D341Med (cell line): ENCODE results near the gene MTF2.
A peak's percentile ranks its signal among the peaks of the same experiment; 100 is the strongest.
"Not testable (repeated sequence)": the region's sequence is repeated elsewhere in the genome, so short reads cannot be mapped to it uniquely, and the experiment has no call there.

Experiments
- DNase-seq: peaks from one replicate; pipeline ENCODE4 v3.0.0; 2012; ENCODE audit warnings: low spot score

Gene MTF2

DNA sequence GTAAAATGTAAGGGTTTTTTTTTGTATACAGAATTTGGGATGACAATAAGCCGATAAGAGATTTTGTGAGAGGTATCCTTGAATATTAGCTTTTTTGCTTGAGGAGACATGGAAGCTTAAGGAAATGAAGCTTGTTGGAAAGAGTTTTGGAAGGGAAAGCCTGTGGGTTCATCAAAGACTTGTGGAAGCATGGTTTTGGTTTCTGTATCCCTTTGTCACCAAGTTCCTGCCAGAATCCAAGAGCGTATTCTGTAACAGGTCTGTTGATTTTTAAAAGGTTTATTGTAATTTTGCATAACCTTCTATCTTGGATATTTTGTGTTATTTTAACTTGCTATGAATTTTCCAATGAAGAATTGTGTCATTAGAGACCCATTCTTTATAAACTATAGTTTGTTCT is 63.1 kb downstream of the MTF2 start:
- DNase-seq = no peak

DNA sequence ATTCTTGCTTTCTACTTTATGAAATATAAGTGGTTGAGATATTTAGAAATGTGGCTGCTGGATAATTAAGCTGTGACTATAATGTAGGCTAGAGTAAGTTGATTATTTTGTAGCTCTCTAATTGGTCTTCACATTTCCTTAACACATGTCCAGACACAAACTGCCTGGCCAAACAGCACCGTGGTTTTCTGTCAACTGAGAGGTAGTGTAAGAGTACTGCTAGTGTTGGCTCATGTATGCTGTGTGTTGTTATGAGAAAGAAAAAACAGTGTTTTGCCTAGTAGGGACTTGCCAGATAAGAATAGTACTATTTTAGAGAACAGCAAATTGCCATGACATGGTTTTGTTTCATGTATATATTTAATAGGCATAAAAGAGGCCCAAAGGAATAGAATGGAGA is 64.1 kb downstream of the MTF2 start:
- DNase-seq = no peak

DNA sequence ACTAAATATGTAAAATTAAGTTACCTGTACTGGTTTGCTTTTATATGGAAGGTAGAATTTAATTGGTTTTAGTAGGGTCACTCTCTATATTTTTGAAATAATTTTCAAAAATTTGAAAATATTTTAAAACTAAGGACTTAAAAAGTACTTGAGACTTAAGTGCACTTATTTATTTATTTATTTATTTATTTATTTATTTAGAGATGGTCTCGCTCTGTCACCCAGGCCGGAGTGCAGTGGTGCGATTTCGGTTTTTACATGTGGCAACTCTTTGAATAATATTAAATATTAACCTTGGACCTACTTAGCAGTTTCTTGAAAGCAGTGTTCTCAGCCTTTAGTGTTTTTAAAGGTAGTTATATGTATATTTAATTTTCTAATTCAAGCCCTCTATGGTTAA is 64.7 kb downstream of the MTF2 start:
- no peak for DNase-seq

DNA sequence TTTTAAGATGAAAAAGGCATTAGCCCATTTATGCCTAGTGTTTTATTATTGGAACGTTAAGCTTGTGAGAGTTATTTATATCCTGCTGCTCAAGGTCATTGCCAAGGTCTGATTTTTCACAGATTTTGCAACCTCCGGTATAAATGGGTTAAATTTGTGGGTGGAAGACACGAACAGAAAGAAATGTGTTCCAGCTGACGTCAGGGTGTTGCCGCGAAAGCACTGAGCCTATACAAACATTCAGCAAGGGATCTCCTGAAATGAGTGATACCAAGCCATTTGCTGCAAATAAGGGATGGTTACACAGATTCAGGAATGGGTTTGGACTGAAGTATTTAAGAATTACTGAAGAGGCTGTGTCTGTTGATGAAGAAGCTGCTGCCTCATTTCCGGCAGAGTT is 68.9 kb downstream of the MTF2 start:
- DNase-seq = no peak

DNA sequence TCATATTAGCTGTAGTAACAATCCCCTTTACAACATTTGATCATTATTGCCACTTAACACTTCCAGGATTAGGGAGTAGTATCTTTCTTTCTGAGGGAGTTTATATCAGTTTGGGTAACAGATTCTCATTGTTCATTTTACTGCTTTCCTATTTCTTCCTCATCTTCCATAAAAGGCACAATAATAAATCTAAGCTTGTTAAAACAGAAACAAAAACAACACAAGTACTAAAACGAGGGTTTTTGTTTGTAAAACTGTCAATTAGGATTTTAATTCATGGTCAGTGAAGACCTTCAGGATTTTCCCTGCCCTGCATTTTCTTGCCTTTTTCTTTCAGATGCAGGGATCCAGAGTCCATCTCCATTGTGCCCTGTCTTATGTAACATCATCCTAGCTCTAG is 71.6 kb downstream of the MTF2 start:
- no peak for DNase-seq

DNA sequence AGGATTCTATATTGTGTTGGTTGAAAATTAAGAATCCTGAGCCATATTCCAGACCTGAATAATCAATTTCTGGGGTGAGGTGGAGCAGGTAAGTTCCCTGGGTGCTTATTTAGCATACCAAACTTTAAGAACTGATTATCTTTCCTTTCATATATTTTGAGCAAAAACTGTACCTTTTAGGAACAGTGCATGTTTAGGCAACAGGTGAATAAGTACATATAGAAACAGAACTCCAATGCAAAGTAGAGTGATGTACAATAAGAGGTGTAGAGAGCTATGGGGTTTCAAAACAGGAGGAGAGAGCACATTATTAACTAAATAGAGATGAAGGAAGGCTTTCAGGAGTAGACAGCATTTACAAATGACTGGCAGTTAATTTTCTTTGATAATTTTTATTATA is 72.4 kb downstream of the MTF2 start:
- no peak for DNase-seq

DNA sequence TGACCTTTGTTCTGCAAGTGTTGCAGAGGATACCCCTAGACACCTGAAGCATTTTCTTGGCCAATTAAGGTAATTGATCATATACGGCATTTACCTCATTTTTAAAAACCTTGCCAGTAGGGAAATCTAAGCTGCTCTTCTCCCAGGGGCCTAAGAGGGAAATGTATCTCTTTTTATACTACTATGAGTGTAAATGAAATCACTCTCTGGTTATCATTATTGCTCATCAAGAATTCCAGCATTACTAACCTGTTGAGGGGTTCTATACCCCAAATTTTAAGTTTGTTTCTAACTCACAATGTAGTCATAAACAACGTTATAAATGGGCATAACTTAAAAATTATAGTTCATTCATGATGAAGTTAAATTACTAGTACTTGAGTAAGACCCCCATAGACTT is 73.8 kb downstream of the MTF2 start:
- no peak for DNase-seq

DNA sequence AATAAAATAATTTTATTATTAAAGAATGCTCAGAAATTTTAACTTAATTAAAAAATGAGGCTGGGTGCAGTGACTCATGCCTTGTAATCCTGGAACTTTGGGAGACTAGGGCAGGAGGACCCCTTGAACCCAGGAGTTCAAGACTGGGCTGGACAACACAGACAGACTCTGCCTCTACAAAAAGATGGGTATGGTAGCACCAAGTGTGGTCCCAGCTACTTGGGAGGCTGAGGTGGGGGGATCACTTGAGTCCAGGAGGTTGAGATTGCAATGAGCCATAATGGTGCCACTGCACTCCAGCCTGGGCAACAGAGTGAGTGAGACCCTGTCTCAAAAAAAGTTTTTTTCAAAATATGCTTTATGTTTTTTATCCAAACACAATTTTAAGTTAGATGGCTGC is 75.8 kb downstream of the MTF2 start:
- DNase-seq = no peak

DNA sequence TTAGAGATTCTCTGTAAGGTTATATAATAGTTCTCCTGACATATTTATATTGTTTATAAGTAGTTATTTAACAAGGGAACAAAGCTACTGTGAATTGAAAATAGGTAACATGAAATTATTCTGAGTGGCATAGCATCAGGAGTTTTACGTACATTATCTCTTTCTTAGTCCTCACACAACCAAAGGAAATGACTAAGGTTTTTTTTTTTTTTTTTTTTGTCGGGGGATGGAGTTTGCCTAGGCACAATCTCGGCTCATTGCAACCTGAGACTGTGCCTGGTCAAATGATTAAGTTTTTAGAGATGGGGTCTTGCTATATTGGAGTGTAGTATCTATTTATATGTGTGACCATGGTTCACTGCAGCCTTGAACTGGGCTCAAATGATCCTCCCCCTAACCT is 76.3 kb downstream of the MTF2 start:
- no peak for DNase-seq

DNA sequence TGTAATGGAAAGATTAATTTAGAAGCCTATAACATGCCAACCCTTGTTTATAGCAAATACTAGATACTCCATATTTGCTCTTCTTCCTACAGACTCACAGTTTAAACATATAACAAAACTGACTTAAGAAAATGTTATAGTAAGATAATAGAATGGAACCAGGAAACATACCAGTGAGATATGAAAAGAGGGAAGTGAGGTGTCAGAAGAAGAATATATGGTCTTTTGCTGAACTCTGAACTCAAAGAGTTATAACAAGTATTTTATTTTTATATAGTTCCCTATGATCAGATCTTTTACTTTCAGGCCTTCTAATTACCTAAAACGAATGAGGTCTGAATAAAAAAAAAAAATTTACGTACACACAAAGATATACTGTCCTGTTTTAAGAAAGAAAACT is 80.3 kb downstream of the MTF2 start:
- no peak for DNase-seq

DNA sequence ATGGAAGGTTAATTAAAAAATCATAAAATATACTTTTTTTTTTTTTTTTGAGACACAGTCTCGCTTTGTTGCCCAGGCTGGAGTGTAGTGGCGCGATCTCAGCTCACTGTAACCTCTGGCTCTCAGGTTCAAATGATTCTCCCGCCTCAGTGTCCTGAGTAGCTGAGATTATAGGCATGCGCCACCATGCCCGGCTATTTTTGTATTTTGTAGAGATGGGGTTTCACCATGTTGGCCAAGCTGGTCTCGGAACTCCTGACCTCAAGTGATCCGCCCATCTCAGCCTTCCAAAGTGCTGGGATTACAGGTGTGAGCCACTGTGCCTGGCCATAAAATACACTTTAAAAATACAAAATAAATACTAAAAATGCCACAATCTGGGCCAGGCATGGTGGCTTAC is 84.2 kb downstream of the MTF2 start:
- not testable (repeated sequence) for DNase-seq

DNA sequence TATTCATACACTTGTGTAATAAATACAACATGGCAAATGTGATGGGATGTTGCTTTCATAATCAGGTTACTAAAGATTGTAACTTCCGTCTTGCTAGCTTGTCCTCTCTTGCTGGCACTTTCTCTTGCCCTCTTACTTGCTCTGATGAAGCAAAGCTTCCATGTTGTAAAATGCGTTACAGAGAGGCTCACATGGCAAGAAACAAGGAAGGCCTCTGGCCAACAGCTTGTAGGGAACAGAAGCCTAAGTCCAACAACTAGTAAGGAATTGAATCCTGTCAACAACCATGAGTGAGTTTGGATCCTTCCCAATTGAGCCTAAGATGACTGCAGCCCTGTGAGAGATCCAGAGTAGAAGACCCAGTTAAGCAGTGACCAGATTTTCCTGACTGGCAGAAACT is 85.7 kb downstream of the MTF2 start:
- no peak for DNase-seq

DNA sequence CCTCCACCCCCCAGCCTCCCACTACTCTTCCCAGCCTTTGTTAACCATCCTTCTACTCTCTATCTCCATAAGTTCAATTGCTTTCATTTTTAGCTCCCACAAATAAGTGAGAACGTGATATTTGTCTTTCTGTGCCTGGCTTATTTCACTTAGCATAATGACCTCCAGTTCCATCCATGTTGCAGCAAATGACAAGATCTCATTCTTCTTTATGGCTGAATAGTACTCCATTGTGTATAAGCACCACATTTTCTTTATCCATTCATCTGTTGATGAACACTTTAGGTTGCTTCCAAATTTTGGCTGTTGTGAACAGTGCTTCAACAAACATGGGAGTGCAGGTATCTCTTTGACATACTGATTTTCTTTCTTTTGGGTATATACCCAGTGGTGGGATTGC is 86.8 kb downstream of the MTF2 start:
- not testable (repeated sequence) for DNase-seq

DNA sequence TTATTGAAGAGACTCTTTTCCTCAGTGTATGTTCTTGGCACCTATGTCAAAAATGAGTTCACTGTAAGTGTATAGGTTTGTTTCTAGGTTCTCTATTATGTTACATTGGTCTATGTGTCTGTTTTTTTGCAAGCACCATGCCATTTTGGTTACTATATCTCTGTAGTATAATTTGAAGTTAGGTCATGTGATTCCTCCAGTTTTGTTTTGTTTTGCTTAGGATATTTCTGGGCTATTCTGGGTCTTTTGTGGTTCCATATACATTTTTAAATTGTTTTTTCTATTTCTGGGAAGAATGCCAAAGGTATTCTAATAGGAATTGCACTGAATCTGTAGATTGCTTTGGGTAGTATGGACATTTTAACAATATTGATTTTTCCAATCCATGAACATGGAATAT is 87.9 kb downstream of the MTF2 start:
- DNase-seq = no peak

DNA sequence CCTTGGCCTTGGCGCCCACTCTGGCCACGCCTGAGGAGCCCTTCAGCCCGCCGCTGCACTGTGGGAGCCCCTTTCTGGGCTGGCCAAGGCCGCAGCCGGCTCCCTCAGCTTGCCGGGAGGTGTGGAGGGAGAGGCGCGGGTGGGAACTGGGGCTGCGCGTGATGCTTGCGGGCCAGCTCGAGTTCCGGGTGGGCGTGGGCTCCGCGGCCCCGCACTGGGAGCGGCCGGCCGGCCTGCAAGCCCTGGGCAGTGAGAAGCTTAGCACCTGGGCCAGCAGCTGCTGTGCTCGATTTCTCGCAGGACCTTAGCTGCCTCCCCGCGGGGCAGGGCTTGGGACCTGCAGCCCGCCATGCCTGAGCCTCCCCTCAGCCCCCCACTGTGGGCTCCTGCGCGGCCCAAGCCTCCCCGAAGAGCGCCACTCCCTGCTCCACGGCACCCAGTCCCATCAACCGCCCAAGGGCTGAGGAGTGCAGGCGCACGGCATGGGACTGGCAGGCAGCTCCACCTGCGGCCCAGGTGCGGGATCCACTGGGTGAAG is 91.1 kb downstream of the MTF2 start:
- not testable (repeated sequence) for DNase-seq

DNA sequence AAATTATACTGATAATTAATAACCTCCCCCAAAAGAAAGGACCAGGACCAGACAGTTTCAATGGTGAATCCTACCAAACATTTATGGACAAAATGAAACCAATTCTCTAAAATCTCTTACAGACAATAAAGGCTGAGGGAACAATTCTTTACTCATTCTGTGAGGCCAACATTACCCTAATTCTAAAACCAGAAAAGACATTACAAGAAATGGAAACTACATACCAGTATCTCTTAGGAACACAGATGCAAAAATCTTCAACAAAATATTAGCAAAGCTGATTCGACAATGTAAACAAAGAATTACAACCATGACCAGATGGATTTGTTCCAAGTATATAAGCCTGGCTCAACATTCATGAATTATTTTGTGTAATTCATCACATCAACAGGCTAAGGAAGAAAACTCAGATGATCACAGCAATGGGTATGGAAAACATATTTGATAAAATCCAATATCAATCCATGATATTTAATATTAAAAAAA is 92.5 kb downstream of the MTF2 start:
- DNase-seq = no peak

DNA sequence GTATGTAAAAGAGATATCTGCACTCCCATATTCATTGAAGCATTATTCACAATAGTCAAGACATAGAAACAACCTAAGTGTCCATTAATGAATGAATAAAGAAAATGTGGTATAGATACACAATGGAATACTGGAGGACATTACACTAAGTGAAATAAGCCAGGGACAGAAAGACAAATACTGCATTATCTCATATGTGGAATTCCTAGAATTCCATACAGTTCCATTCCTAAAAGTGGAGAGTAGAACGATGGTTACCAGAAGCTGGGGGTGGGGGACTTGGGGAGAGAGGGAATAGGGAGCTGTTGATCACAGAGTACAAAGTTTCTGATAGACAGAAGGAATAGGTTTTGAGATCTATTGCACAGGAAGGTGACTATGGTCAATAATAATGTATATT is 93.7 kb downstream of the MTF2 start:
- no peak for DNase-seq

DNA sequence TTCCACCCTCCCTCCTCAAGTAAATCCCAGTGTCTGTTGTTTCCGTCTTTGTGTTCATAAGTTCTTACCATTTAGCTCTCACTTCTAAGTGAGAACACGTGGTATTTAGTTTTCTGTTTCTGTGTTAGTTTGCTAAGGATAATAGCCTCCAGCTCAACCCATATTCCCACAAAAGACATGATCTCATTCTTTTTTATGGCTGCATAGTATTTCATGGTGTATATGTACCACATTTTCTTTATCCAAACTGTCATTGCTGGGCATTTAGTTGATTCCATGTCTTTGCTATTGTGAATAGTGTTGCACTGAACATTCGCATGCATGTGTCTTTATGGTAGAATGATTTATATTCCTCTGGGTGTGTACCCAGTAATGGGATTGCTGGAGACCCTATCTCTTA is 95.6 kb downstream of the MTF2 start:
- DNase-seq = not testable (repeated sequence)

DNA sequence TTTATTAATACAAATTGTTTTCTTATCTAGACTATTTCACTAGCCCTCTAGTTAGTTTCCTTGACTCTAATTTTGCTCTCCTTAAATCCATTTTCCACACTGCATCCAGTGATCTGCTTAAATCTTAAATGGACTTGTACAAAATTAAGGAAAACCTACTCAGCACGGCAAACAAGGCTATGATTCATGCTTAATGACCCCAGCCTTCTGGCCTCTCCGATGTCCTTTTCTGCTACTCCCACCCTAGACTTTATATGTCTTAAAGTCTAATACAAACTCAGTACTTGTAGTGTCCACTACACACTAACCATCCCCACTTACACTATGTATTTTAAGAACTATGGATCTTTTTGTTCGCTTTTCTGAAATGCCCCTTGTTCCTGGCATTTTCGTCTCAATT is 98.9 kb downstream of the MTF2 start:
- no peak for DNase-seq

DNA sequence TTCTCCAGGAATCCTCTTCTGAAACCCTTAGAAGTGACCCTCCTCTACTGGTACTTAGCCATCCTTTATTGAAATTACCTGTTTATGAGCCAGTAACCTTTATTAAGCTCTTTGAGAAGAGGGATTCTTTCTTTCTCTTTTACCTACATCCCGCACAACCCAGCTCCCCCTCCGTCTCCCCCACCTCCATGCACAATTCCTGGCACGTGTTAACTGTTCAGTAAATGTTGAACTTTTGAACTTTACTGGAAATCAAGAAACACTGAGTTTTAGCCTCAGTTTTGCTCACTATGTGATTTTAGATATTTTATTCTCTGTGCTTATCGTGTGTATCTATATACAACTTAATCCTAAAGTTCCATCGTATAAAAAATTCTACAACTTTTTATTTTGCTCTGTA is 99.3 kb downstream of the MTF2 start:
- DNase-seq = no peak

DNA sequence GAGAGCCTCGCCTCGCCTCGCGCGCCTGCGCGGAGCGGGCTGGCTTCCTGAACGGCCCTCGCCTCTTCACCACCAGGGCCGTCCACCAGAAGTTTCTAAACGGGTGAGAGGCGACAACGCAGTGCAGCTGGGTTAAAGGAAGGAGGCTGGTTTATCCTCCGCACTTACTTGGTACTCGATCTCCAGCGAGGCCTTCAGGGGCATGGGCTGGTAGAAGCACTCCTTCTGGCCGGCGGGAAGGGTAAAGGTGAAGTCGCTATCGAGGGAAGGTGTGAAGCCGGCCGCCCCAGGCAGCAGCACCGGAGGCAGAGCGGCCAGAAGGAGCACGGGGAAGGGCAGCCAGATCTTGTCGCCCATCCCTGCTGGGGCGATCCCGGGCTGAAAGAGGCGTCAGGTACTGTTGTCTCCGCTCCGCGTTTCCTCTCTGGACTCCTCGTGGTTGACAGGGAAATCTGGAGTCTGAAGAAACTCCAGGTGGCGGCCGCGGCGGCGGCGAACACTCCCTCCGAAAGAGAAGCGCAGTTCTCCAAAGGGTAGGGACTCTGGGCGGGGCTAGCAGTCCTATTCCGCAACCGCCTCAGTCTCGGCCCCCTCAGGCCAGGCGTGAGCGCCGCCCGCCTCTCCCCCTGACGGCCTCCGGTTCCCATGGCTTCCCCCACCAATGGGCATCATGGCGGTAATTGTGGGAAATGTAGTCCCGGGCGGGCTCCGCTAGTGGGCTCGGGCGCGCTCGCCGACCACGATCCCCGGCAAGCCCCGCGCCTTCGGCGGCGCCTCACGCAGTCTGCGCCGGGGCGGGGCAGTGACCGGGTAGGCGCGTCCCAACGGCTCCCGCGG is 101.0 kb downstream of the MTF2 start, which contains the start of gene TMED5:
TMED5 (minus strand) TSS at position 528 of the 837 bp plus-strand sequence; CDS start at position 357, 171 bp downstream.
- peak; percentile 90 for DNase-seq

DNA sequence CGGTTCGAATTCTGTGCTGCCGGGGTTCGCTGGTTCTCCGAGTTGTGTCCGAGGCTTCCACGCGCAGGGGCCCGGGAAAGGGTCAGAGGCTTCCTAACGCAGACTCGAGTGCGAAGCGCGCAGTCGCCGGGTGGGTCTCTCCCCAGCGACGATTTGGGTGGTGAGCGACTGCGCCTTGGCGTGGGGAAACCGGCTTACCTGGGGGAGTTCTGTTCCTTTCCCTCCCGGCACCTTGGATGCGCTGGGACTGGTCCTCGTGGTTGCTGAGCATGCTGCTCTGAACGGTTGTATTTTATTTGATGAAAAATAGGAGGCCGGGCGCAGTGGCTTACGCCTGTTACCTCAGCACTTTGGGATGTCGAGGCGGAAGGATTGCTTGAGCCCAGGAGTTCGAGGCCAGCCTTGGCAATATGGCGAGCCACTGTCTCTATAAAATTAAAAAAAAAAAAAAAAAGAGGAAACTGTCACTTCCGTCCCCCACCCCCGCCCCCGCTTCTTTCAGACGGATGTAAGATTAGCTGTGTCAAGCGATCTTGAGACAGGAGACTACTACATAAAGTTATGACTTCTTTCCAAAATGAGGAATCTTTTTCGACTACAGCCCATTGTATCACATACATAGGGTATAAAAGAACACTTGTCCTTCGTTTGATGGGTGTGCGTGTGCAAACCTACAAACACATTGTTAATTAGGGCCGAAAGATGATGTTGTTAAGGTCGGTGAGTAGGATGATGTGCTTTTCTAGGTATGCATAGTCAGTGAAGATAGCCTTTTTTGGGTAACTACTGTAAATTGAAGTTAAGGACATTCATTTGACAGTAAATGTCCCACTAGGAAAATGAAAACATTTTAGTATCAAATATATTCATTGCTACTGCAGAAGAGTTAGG is 101.9 kb downstream of the MTF2 start, which contains the start of gene CCDC18:
CCDC18 (plus strand) TSS at position 2 of the 891 bp plus-strand sequence. CDS start 2,638 bp downstream, outside the sequence.
- DNase-seq = peak; percentile 36

DNA sequence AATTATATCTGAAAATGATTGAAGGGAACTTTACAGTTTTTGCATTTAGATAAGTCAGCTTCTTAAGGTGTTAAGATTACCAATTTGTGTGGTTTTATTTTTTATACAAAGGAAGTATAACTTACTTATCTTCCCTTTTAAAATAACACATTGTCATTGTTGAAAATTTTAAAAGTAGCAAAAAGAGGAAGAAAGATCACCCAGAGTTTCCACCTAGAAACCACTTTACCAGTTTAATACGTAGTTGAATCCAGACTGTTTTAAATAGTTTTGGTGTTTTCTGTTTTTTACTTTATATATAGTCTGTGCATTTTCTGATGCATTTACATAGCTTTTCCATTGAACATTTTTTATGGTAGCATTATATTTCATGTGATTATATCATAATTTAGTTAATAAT is 107.6 kb downstream of the MTF2 start:
- DNase-seq = no peak
